HepG2 (cell line): ENCODE measurements around the gene F8. TPM values are rescaled to one million over a fixed set of nuclear protein-coding genes. Genes with fewer than 3 reads are reported as not detected.
A peak's percentile ranks its signal among the peaks of the same experiment; 100 is the strongest.

Experiments
- DR1 ChIP-seq: sonication (generic); formaldehyde crosslinking; IDR thresholded peaks from 2 replicates; pipeline ENCODE4 v1.8.0; 2021; ENCODE audit warnings: mild to moderate bottlenecking, missing genetic modification reagents, inconsistent platforms
- JARID2 ChIP-seq: sonication (generic); formaldehyde crosslinking; IDR thresholded peaks from 2 replicates; pipeline ENCODE4 v1.8.1; 2023; ENCODE audit warnings: missing genetic modification reagents, inconsistent platforms; ENCODE audit not compliant: insufficient replicate concordance
- KMT2B ChIP-seq: IDR thresholded peaks from 2 replicates; pipeline ENCODE4 v1.6.1; 2016; ENCODE audit warnings: missing genetic modification reagents, missing compliant biosample characterization
- MAFF ChIP-seq: IDR thresholded peaks from 2 replicates; pipeline ENCODE4 v1.6.1; 2011; ENCODE audit warnings: low read depth, low read length, improper control_type of control experiment
- NFE2L2 ChIP-seq: fragments of 150-350 bp; IDR thresholded peaks from 2 replicates; pipeline ENCODE4 v1.6.1; 2014; ENCODE audit warnings: low read length
- NFIC ChIP-seq: IDR thresholded peaks from 2 replicates; pipeline ENCODE4 v1.6.1; 2012; ENCODE audit warnings: mild to moderate bottlenecking, low read length, inconsistent platforms
- RAD21 ChIP-seq: fragments of 450-650 bp; formaldehyde crosslinking; IDR thresholded peaks from 2 replicates; pipeline ENCODE4 v1.5.0; 2020; ENCODE audit warnings: mild to moderate bottlenecking
- ZNF350 ChIP-seq: sonication (generic); formaldehyde crosslinking; IDR thresholded peaks from 2 replicates; pipeline ENCODE4 v1.4.0; 2020; ENCODE audit warnings: mild to moderate bottlenecking, low read depth, missing genetic modification reagents, borderline replicate concordance
- ZNF552 ChIP-seq: sonication (generic); formaldehyde crosslinking; IDR thresholded peaks from 2 replicates; pipeline ENCODE4 v1.9.0; 2022; ENCODE audit warnings: missing genetic modification reagents, mild to moderate bottlenecking, borderline replicate concordance
- polyA plus RNA-seq, 8 experiments: library from polyadenylated mRNA; depleted of rRNA in 3 of 8; stranded (reverse) in 7 of 8; unstranded in 1 of 8; fragments of >200 nt; fragmentation: Illumina TruSeq in 4 of 8; extraction: Trizol in 4 of 8; gene quantifications; 2 replicates each; pipeline versions ENCODE4 v1.2.1 to v1.2.3, GENCODE V29; 2011 to 2016; ENCODE audit warnings: low read depth in 4 of 8, missing spikeins in 1 of 8, mixed read lengths in 1 of 8; ENCODE audit not compliant: insufficient read depth in 1 of 8
- total RNA-seq, 5 experiments: library from RNA; depleted of rRNA; stranded (reverse); fragments of >200 nt; fragmentation: Illumina TruSeq; extraction: Trizol; gene quantifications; 2 replicates each; pipeline ENCODE4 v1.2.3, GENCODE V29; 2016; ENCODE audit warnings: low read depth in 1 of 5
- TF ChIP-seq, protein P1 (sequence below): sonication (generic); formaldehyde crosslinking; IDR thresholded peaks from 2 replicates; pipeline ENCODE4 v1.8.1; 2022; ENCODE audit warnings: mild to moderate bottlenecking, missing genetic modification reagents
- TF ChIP-seq, protein P2 (sequence below): IDR thresholded peaks from 2 replicates; pipeline ENCODE4 v1.4.0; 2020; ENCODE audit warnings: mild to moderate bottlenecking, missing genetic modification reagents
- TF ChIP-seq, protein P3 (sequence below): sonication (generic); formaldehyde crosslinking; IDR thresholded peaks from 2 replicates; pipeline ENCODE4 v1.8.0; 2022; ENCODE audit warnings: missing genetic modification reagents, mild to moderate bottlenecking, moderate library complexity, borderline replicate concordance
- TF ChIP-seq, protein P4 (sequence below): sonication (generic); IDR thresholded peaks from 2 replicates; pipeline ENCODE4 v1.6.1; 2016; ENCODE audit warnings: low read depth, borderline replicate concordance
- TF ChIP-seq, protein P5 (sequence below): sonication (generic); formaldehyde crosslinking; IDR thresholded peaks from 2 replicates; pipeline ENCODE4 v1.5.0; 2020; ENCODE audit warnings: mild to moderate bottlenecking, missing genetic modification reagents, moderate library complexity
- TF ChIP-seq, protein P6 (sequence below): IDR thresholded peaks from 2 replicates; pipeline ENCODE4 v1.6.1; 2018; ENCODE audit warnings: missing genetic modification reagents, mild to moderate bottlenecking, missing compliant biosample characterization

Gene F8
- total and polyA plus RNA-seq, 2 of the 13 experiments (the other 11 are each of a cell fraction or from before 2014, with no cell fraction given) = 0.29 to 0.61 TPM

DNA sequence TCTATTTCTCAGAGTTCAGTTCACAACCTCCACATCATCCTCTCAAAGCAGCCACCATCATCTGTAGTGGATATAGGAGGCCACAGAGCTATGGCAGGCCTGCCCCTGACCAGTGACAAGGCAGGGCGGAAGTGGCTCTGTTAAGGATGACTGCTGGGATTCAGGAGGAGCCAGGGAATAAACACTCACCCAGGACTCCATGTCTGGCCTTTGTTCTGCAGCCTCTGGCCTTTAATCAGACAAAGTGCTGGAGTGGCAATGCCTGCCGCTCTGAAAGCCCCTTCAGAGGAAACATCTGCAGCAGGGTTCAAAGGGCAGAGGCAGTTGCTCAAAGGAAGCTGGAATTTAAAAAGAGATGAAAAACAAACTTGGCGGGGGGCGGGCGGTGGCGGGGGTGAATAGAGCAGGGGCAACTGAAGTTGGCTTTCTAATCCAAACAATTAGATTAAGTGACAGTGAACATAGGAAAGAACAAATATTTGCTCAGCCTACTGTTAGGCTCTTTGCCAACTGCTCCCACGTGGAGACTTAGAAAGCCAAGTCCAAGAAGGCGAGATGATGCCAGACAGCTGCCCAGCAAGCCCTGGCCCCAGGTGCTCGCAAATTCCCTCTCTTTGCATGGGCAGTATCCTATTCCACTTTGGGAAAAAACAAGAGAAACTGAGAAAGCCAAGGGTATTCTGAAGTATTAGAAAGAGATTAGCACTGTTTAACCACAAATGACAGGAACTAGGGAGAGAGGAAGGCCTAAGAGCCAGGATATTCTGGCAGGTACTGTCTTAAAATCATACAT is 222.8 kb downstream of the F8 start (continued):
- TF ChIP-seq, protein P1, sequence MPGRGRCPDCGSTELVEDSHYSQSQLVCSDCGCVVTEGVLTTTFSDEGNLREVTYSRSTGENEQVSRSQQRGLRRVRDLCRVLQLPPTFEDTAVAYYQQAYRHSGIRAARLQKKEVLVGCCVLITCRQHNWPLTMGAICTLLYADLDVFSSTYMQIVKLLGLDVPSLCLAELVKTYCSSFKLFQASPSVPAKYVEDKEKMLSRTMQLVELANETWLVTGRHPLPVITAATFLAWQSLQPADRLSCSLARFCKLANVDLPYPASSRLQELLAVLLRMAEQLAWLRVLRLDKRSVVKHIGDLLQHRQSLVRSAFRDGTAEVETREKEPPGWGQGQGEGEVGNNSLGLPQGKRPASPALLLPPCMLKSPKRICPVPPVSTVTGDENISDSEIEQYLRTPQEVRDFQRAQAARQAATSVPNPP = no peak
- no peak for TF ChIP-seq DR1
- TF ChIP-seq NFE2L2 = no peak
- TF ChIP-seq, protein P2, sequence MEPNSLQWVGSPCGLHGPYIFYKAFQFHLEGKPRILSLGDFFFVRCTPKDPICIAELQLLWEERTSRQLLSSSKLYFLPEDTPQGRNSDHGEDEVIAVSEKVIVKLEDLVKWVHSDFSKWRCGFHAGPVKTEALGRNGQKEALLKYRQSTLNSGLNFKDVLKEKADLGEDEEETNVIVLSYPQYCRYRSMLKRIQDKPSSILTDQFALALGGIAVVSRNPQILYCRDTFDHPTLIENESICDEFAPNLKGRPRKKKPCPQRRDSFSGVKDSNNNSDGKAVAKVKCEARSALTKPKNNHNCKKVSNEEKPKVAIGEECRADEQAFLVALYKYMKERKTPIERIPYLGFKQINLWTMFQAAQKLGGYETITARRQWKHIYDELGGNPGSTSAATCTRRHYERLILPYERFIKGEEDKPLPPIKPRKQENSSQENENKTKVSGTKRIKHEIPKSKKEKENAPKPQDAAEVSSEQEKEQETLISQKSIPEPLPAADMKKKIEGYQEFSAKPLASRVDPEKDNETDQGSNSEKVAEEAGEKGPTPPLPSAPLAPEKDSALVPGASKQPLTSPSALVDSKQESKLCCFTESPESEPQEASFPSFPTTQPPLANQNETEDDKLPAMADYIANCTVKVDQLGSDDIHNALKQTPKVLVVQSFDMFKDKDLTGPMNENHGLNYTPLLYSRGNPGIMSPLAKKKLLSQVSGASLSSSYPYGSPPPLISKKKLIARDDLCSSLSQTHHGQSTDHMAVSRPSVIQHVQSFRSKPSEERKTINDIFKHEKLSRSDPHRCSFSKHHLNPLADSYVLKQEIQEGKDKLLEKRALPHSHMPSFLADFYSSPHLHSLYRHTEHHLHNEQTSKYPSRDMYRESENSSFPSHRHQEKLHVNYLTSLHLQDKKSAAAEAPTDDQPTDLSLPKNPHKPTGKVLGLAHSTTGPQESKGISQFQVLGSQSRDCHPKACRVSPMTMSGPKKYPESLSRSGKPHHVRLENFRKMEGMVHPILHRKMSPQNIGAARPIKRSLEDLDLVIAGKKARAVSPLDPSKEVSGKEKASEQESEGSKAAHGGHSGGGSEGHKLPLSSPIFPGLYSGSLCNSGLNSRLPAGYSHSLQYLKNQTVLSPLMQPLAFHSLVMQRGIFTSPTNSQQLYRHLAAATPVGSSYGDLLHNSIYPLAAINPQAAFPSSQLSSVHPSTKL = peak; percentile 74
- TF ChIP-seq ZNF552 (CRISPR knock-in tag) = no peak
- TF ChIP-seq RAD21 = no peak
- TF ChIP-seq MAFF = no peak
- no peak; the same call in 1 of the 2 replicates for TF ChIP-seq ZNF350 (CRISPR knock-in tag)
- TF ChIP-seq JARID2 = no peak
- TF ChIP-seq NFIC = peak; percentile 89
- TF ChIP-seq, protein P3, sequence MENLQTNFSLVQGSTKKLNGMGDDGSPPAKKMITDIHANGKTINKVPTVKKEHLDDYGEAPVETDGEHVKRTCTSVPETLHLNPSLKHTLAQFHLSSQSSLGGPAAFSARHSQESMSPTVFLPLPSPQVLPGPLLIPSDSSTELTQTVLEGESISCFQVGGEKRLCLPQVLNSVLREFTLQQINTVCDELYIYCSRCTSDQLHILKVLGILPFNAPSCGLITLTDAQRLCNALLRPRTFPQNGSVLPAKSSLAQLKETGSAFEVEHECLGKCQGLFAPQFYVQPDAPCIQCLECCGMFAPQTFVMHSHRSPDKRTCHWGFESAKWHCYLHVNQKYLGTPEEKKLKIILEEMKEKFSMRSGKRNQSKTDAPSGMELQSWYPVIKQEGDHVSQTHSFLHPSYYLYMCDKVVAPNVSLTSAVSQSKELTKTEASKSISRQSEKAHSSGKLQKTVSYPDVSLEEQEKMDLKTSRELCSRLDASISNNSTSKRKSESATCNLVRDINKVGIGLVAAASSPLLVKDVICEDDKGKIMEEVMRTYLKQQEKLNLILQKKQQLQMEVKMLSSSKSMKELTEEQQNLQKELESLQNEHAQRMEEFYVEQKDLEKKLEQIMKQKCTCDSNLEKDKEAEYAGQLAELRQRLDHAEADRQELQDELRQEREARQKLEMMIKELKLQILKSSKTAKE (CRISPR knock-in tag) = peak; percentile 45; the same call in 1 of the 2 replicates
- TF ChIP-seq, protein P4, sequence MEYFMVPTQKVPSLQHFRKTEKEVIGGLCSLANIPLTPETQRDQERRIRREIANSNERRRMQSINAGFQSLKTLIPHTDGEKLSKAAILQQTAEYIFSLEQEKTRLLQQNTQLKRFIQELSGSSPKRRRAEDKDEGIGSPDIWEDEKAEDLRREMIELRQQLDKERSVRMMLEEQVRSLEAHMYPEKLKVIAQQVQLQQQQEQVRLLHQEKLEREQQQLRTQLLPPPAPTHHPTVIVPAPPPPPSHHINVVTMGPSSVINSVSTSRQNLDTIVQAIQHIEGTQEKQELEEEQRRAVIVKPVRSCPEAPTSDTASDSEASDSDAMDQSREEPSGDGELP = peak; percentile 63
- TF ChIP-seq KMT2B (CRISPR knock-in tag) = no peak
- TF ChIP-seq, protein P5, sequence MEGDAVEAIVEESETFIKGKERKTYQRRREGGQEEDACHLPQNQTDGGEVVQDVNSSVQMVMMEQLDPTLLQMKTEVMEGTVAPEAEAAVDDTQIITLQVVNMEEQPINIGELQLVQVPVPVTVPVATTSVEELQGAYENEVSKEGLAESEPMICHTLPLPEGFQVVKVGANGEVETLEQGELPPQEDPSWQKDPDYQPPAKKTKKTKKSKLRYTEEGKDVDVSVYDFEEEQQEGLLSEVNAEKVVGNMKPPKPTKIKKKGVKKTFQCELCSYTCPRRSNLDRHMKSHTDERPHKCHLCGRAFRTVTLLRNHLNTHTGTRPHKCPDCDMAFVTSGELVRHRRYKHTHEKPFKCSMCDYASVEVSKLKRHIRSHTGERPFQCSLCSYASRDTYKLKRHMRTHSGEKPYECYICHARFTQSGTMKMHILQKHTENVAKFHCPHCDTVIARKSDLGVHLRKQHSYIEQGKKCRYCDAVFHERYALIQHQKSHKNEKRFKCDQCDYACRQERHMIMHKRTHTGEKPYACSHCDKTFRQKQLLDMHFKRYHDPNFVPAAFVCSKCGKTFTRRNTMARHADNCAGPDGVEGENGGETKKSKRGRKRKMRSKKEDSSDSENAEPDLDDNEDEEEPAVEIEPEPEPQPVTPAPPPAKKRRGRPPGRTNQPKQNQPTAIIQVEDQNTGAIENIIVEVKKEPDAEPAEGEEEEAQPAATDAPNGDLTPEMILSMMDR (CRISPR knock-in tag) = no peak
- TF ChIP-seq, protein P6, sequence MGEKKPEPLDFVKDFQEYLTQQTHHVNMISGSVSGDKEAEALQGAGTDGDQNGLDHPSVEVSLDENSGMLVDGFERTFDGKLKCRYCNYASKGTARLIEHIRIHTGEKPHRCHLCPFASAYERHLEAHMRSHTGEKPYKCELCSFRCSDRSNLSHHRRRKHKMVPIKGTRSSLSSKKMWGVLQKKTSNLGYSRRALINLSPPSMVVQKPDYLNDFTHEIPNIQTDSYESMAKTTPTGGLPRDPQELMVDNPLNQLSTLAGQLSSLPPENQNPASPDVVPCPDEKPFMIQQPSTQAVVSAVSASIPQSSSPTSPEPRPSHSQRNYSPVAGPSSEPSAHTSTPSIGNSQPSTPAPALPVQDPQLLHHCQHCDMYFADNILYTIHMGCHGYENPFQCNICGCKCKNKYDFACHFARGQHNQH (CRISPR knock-in tag) = peak; percentile 42; the same call in 1 of the 2 replicates
